ENCODE results near the gene ETV2.
"Not testable (repeated sequence)": the region's sequence is repeated elsewhere in the genome, so short reads cannot be mapped to it uniquely, and the experiment has no call there.

The ETV2 gene

GRCh38 chr19:35628565-35629331 is 12.8 kb upstream of the ETV2 start, which contains the start of gene RBM42:
TSS of gene RBM42 (plus strand) at chr19:35629036. CDS start at chr19:35629154, 118 bp downstream.
- peak; percentile 94 for DNase-seq

- DNase-seq: no peak
Measured at GRCh38 chr19:35629332-35629633, 12.3 kb upstream of the ETV2 start.

DNA sequence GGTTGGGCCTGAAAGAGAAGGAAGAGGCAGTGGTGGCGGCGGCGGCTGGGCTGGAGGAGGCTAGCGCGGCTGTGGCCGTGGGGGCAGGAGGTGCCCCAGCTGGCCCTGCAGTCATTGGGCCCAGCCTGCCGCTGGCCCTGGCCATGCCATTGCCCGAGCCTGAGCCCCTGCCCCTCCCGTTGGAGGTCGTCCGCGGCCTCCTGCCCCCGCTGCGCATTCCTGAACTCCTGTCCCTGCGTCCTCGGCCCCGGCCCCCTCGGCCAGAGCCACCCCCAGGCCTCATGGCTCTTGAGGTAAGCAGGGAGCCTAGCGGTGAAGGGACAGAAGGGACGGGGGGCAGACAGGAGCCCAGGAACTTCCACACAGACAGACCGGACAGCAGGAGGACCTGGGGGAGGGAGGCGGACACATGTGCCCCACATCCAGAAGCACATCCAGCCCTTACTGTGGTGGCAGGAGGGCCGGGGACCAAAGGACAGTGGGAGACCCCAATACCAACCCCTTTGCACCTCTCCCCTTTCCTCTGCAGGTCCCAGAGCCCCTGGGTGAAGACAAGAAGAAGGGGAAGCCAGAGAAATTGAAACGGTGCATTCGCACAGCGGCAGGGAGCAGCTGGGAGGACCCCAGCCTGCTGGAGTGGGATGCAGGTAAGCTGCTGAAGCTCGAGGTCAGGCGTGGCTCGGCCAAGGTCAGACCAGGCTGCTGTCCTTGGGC is 7.7 kb upstream of the ETV2 start:
- DNase-seq: no peak

DNA sequence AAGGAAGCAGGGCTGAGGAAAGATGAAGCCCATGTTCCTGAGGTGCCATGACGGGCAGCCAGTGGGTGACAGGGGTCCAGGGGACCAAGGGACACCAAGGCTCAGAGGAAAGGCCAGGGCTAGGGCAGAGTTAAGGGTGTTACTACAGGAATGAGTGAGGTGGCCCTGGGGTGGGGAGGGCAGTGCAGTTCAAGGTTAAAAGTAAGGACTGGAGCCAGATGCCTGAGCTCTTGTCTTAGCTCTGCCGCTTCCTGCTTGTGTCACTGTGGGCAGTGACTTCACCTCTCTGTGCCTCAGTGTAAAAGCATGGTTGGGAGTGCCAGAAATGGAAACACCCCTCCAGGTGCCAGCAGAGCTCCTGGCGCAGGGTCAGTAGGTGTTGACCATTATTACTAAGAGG is 4.9 kb upstream of the ETV2 start:
- DNase-seq: no peak

DNA sequence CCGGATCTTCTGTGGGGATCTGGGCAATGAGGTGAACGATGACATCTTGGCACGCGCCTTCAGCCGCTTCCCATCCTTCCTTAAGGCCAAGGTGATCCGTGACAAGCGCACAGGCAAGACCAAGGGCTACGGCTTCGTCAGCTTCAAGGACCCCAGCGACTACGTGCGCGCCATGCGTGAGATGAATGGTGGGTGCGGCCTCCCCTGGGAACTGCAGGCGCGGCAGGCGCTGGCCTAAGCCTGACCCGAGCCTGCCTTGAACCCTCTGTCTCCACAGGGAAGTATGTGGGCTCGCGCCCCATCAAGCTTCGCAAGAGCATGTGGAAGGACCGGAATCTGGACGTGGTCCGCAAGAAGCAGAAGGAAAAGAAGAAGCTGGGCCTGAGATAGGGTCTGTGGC is 4.4 kb upstream of the ETV2 start:
- no peak for DNase-seq

- DNase-seq: no peak
Measured at GRCh38 chr19:35639321-35639639, 2.3 kb upstream of the ETV2 start.

DNA sequence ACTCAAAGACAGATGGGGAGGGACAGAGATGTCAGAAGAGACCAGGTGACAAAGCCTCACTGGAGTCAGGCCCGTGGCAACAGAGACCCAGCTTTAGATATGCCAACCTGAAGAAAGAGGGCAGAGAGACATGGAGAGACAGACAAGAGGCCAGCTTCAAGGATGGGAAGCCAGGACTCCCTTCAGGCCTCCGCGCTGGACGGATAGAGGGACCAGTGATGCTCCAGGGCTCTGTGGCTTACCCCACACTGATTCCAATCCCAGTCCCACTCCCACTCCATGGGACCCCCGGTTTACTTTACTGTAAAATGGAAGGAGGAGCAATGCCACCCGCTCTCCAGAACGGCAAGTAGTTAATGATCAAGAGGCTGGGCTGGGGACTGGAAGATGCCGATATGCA is 1.7 kb upstream of the ETV2 start:
- no peak for DNase-seq

- DNase-seq: no peak
Measured at GRCh38 chr19:35642312-35642711, 767 bp downstream of the ETV2 start.

DNA sequence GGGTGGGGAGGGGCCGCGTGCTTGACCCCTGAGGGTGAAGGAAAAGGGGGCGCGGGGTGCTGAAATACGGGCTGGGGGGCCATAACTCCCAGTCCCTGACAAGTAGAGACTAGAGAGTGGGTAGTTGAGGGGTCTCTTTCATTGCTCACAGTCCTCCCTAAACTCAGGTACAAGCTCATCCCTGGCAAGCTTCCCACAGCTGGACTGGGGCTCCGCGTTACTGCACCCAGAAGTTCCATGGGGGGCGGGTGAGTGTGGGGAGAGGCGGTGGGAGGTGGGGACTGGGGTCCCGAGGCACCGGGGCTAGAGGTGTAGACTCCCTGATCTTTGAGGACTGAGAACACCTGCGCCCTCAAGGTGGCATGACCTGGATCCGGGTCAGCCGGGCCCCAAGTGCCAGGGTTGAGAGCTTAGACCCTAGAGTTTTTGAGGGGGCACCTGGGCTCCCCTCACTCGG is 1.3 kb downstream of the ETV2 start:
- no peak for DNase-seq

DNA sequence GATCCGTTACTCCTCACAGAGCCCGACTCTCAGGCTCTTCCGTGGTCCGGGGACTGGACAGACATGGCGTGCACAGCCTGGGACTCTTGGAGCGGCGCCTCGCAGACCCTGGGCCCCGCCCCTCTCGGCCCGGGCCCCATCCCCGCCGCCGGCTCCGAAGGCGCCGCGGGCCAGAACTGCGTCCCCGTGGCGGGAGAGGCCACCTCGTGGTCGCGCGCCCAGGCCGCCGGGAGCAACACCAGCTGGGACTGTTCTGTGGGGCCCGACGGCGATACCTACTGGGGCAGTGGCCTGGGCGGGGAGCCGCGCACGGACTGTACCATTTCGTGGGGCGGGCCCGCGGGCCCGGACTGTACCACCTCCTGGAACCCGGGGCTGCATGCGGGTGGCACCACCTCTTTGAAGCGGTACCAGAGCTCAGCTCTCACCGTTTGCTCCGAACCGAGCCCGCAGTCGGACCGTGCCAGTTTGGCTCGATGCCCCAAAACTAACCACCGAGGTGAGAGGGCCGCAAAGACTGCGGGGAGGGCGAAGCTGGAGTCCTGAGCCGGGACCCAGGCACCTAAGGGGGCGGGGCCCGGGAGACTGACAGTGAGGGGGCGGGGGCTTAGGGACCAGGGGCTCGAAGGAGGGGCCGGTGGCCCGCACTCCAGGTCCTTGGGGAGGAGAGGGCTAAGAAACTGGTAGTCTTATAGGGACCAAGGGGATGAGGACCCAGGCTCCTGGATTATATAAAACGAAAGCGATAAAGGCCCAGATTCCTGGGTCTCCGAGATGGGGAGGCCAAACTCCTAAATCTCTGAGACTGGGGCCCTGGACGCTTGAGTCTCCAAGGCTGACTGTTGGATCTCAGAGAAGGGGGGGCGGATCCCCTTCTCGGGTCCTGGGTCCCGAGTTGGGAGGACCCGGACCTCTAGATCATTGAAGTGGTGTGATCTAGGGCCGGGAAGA is 2.0 kb downstream of the ETV2 start:
- DNase-seq: peak; percentile 33

DNA sequence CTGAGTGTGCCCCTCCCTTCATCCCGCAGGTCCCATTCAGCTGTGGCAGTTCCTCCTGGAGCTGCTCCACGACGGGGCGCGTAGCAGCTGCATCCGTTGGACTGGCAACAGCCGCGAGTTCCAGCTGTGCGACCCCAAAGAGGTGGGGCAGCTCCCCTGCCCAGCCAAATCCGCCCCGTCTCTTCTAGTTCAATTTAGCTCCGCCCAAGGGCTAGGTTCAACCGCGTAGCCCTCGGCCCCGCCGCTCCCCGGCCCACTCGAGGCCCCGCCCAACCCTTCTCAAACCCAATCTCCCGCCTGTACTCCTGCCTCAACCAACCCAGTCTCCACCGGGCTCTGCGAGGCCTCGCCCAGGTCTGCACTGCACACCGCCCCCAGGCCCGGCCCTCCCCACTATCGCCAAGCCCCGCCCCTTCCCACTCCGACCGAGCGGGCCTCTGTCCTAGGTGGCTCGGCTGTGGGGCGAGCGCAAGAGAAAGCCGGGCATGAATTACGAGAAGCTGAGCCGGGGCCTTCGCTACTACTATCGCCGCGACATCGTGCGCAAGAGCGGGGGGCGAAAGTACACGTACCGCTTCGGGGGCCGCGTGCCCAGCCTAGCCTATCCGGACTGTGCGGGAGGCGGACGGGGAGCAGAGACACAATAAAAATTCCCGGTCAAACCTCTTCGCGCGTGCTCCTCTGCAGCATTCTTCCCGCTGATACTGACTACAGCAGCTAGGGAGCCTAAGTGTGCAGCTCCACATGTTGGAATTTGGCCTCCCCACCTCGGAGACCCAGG is 2.9 kb downstream of the ETV2 start:
- peak; percentile 85 for DNase-seq

DNA sequence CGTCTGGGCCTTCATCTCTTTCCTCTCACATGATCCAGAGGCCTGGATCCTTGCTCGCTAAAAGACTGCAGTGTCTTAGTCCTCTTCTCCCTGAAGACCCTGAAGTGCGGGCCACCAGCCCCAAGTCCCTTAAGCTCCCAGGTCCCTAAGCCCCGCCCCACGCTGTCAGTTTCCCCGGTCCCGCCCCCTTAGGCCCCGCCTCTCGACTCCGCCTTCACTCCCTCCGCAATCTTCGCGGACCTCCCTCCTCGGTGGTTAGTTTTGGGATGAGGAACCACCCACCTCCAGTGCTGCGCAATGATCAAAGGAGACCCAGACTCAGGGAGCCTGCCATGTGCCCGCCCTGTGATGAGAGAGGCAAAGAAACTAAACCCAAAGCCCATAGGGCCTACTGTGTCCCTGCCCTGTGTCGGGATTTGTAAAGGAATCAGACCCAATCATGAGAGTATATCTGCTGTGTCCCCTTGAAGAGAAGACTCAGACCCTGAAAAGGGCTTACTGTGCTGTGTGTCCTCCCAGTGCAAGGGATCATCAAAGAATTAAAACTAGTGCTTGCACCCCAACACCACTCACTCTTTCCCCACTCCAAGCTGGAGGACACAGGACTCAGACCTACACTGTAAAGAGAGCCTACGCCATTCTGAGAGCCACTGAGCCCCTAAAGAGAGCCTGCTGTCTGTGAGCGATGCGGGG is 3.6 kb downstream of the ETV2 start:
- peak; percentile 28 for DNase-seq

GRCh38 chr19:35645680-35646511 is 4.4 kb downstream of the ETV2 start:
- no peak for DNase-seq

- DNase-seq: peak; percentile 98
Measured at GRCh38 chr19:35648017-35648961, 6.7 kb downstream of the ETV2 start, which contains the start of gene COX6B1. TSS of gene COX6B1 (plus strand) at chr19:35648323. CDS start at chr19:35651244, 2,921 bp downstream.

DNA sequence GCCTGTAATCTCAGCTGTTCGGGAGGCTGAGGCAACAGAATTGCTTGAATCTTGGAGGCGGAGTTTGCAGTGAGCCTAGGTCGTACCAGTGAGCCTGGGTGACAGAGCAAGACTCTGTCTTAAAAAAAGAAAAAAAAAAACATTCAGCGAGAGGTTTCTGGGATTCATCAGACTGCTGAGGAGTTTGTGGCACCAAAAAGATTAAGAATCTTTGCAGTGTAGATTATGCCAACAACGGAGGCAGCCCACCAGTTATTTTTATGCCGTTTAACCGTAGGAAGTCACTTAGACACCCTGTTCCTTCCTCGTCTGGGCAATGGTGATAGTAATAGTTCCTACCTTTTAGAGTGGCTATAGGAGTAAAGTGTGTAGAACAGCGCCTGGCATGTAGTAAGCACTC is 9.0 kb downstream of the ETV2 start:
- no peak for DNase-seq

DNA sequence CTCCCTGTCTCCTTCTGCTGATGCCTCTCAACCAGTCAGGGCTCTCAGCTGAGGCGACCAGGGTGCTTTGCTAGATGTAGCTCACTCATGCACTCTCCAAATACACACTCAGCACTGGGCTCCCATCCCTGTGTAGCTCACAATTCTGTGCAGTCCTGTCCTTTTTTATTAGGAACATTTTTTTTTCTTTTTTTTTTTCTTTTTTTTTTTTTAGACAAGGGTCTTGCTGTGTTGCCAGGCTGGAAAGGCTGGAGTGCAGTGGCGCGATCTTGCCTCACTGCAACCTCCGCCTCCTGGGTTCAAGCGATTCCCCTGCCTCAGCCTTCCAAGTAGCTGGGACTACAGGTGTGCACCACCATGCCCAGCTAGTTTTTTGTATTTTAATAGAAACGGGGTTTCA is 13.3 kb downstream of the ETV2 start:
- DNase-seq: not testable (repeated sequence)

- no peak for DNase-seq
Measured at GRCh38 chr19:35655600-35655999, 14.1 kb downstream of the ETV2 start.

- no peak for DNase-seq
Measured at GRCh38 chr19:35656700-35657099, 15.2 kb downstream of the ETV2 start.

DNA sequence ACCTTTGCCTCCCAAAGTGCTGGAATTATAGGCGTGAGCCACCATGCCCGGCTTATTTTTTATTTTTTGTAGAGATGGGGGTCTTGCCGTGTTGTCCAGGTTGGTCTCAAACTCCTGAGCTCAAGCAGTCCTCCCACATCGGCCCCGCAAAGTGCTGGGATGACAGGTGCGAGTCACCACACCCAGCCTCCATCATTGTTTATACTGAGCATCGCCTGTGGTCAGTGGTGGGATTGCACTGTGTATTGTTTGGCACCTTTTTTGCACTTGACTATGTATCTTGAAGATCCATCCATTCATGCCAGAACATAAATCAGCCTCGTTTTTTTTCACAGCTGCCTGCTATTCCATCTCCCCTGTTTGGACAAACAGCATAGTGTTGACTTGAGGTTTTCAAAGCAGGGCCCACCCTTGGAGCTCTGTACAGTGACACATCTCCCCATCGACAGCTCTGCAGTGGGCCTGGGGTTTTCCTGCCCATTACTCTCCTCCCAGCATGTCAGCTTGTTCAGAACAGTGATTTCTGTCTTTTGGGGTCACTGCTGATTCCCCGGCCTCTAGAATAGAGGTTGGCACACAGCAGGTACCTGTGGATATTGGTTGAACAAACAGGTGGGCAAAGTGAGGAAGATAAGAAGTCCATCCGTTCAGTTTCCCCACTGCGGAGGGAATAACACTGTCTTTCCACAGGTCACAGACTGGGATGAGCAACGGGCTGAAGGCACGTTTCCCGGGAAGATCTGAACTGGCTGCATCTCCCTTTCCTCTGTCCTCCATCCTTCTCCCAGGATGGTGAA is 16.6 kb downstream of the ETV2 start:
- DNase-seq: no peak

Data from SHP77 treated with DMSO at 0.1 percent for 48 hours (cell line).